ENCODE results near the gene HMGXB4. TPM values are rescaled to one million over a fixed set of nuclear protein-coding genes. Genes with fewer than 3 reads are reported as not detected.

HMGXB4 gene
- total and polyA plus RNA-seq, 9 of the 15 experiments (the other 6 are each of a cell fraction or from before 2014, with no cell fraction given) = 9.9 to 31.4 (median 24.8) TPM

DNA sequence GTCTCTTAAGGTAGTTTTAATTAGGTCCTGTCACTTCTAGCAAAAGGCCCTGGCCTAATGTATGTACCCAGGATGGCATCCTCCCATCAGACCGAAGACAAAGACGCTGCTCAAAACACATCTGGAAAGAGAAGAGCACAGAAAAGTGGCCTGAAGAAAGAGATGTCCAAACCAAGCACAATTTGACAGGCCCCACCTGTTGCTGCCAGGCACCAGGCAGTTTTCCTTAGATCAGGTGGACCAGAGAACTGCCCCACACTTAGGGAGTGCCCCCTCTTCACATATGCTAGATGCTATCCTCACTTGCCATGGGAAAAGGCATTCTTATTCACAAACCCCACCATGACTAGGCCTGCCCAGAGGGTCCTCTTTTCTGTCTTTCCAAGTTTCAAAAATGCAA, 3.3 kb upstream of the HMGXB4 start:
- no peak overlapping the region for H3K27ac ChIP-seq (ENCODE audit: extremely low read depth, low read depth, low read length)
- intact Hi-C loops (cut with micrococcal nuclease) (no loop called here), in situ Hi-C loops (cut with MboI) (no loop called here)
- peaks cover 5 to 7% of the 10 kb centered on the region in 2 experiments; a peak in 4 of 5 replicates for H3K4me1 ChIP-seq (replicated peaks in 1 of 2; ENCODE audit: control insufficient read depth in 2 of 2, insufficient read depth in 2 of 2, low read length in 2 of 2)
- no peaks in the 10 kb centered on the region for H3K9me1 ChIP-seq (ENCODE audit: control insufficient read depth, insufficient read depth, low read length)
- no peaks in the 10 kb centered on the region for H3K9me3 ChIP-seq (replicated peaks; ENCODE audit: control insufficient read depth, insufficient read depth, low read depth, low read length)
- CTCF ChIA-PET (ENCODE audit: low intra/inter-chr PET ratio) = no interaction called here
- WGBS (ENCODE audit: insufficient coverage, low coverage, missing lambda C conversion rate) = 17% methylated on average over 2 of the region's 2 CpGs
- H3K79me2 ChIP-seq (ENCODE audit: control insufficient read depth, insufficient read depth, low read length) = peaks cover 23% of the 10 kb centered on the region
- ATAC-seq = no peak
- peaks cover 4% of the 10 kb centered on the region; the same call in 1 of the 3 replicates for H3K36me3 ChIP-seq (ENCODE audit: control insufficient read depth, insufficient read depth, low read length)
- DNase-seq (ENCODE audit: extremely low read depth in 1 of 4, low spot score in 3 of 4) = no peak
- no peaks in the 10 kb centered on the region for H3K27me3 ChIP-seq (ENCODE audit: control insufficient read depth in 2 of 2, insufficient read depth in 2 of 2, low read length in 2 of 2)
- H3K4me3 ChIP-seq = no peak overlapping the region
- H3K9ac ChIP-seq (ENCODE audit: insufficient read depth in 1 of 2, low read depth in 2 of 2, low read length in 2 of 2) = no peak overlapping the region
- FAIRE-seq = no peak
- H3K4me2 ChIP-seq (ENCODE audit: insufficient read depth, low read length) = no peak overlapping the region
- no peak overlapping the region for H2AFZ ChIP-seq (ENCODE audit: low read depth, low read length)
- POLR2A ChIA-PET = no interaction called here
- no peaks in the 10 kb centered on the region for H4K20me1 ChIP-seq (replicated peaks; ENCODE audit: control insufficient read depth, insufficient read depth, low read length)
- no TSS peak for BruUV-seq (replicated peaks)
- TF ChIP-seq ZNF347 (CRISPR knock-in tag; IDR thresholded peaks at IDR 0.05; ENCODE audit: low read depth) (no peak), MLX (CRISPR knock-in tag; conservative IDR thresholded peaks at IDR 0.05) (no peak), NR4A1 (CRISPR knock-in tag; IDR thresholded peaks at IDR 0.05) (no peak), NR4A1 (tag; IDR thresholded peaks at IDR 0.05) (no peak), ETV5 (CRISPR knock-in tag; IDR thresholded peaks at IDR 0.05; ENCODE audit: low read depth) (no peak), PPARD (CRISPR knock-in tag; IDR thresholded peaks at IDR 0.05) (no peak), GABPB2 (CRISPR knock-in tag; conservative IDR thresholded peaks at IDR 0.05) (no peak), RBM17 (IDR thresholded peaks at IDR 0.05; ENCODE audit: borderline replicate concordance, low read depth, low read length) (no peak), NRF1 (conservative IDR thresholded peaks at IDR 0.05 in 1 of 2, IDR thresholded peaks at IDR 0.05 in 1 of 2) (no peak), CCAR2 (IDR thresholded peaks at IDR 0.05; ENCODE audit: low read depth, low read length) (no peak), HDAC2 (IDR thresholded peaks at IDR 0.05) (no peak), KAT2B (IDR thresholded peaks at IDR 0.05; ENCODE audit: low read depth, low read length) (no peak)
- TF ChIP-seq, protein P1, sequence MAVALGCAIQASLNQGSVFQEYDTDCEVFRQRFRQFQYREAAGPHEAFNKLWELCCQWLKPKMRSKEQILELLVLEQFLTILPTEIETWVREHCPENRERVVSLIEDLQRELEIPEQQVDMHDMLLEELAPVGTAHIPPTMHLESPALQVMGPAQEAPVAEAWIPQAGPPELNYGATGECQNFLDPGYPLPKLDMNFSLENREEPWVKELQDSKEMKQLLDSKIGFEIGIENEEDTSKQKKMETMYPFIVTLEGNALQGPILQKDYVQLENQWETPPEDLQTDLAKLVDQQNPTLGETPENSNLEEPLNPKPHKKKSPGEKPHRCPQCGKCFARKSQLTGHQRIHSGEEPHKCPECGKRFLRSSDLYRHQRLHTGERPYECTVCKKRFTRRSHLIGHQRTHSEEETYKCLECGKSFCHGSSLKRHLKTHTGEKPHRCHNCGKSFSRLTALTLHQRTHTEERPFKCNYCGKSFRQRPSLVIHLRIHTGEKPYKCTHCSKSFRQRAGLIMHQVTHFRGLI (CRISPR knock-in tag; IDR thresholded peaks at IDR 0.05) = no peak
- TF ChIP-seq, protein P2, sequence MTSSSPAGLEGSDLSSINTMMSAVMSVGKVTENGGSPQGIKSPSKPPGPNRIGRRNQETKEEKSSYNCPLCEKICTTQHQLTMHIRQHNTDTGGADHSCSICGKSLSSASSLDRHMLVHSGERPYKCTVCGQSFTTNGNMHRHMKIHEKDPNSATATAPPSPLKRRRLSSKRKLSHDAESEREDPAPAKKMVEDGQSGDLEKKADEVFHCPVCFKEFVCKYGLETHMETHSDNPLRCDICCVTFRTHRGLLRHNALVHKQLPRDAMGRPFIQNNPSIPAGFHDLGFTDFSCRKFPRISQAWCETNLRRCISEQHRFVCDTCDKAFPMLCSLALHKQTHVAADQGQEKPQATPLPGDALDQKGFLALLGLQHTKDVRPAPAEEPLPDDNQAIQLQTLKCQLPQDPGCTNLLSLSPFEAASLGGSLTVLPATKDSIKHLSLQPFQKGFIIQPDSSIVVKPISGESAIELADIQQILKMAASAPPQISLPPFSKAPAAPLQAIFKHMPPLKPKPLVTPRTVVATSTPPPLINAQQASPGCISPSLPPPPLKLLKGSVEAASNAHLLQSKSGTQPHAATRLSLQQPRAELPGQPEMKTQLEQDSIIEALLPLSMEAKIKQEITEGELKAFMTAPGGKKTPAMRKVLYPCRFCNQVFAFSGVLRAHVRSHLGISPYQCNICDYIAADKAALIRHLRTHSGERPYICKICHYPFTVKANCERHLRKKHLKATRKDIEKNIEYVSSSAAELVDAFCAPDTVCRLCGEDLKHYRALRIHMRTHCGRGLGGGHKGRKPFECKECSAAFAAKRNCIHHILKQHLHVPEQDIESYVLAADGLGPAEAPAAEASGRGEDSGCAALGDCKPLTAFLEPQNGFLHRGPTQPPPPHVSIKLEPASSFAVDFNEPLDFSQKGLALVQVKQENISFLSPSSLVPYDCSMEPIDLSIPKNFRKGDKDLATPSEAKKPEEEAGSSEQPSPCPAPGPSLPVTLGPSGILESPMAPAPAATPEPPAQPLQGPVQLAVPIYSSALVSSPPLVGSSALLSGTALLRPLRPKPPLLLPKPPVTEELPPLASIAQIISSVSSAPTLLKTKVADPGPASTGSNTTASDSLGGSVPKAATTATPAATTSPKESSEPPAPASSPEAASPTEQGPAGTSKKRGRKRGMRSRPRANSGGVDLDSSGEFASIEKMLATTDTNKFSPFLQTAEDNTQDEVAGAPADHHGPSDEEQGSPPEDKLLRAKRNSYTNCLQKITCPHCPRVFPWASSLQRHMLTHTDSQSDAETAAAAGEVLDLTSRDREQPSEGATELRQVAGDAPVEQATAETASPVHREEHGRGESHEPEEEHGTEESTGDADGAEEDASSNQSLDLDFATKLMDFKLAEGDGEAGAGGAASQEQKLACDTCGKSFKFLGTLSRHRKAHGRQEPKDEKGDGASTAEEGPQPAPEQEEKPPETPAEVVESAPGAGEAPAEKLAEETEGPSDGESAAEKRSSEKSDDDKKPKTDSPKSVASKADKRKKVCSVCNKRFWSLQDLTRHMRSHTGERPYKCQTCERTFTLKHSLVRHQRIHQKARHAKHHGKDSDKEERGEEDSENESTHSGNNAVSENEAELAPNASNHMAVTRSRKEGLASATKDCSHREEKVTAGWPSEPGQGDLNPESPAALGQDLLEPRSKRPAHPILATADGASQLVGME (CRISPR knock-in tag; IDR thresholded peaks at IDR 0.05) = no peak
- TF ChIP-seq, protein P3, sequence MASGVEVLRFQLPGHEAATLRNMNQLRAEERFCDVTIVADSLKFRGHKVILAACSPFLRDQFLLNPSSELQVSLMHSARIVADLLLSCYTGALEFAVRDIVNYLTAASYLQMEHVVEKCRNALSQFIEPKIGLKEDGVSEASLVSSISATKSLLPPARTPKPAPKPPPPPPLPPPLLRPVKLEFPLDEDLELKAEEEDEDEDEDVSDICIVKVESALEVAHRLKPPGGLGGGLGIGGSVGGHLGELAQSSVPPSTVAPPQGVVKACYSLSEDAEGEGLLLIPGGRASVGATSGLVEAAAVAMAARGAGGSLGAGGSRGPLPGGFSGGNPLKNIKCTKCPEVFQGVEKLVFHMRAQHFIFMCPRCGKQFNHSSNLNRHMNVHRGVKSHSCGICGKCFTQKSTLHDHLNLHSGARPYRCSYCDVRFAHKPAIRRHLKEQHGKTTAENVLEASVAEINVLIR (CRISPR knock-in tag; IDR thresholded peaks at IDR 0.05) = no peak
